IMR-90 (cell line): ENCODE data around the gene SLC35A4. TPM values are rescaled to one million over a fixed set of nuclear protein-coding genes. Genes with fewer than 3 reads are reported as not detected.

ENCODE experiments used
- ATAC-seq: fragments of 200-7000 bp; cut with Tn5 transposase; 2 replicates; pipeline ENCODE4 v1.9.1; 2020; ENCODE audit warnings: low read depth, mild to moderate bottlenecking, moderate library complexity
- BruUV-seq: library from RNA; stranded (reverse); fragments of 400-500 nt; replicated peaks from 2 replicates; lab custom pipeline; 2021; lab: Mats Ljungman, UMichigan
- CTCF ChIA-PET: fragments of 300-600 bp; formaldehyde crosslinking; extraction: SDS; loops from one replicate; lab custom pipeline; 2021; ENCODE audit warnings: antibody characterized with exemption; lab: Yijun Ruan, JAX
- POLR2A ChIA-PET: fragments of 300-600 bp; sonication (Branson Sonifier 250); formaldehyde crosslinking; loops from one replicate; lab custom pipeline; 2022; ENCODE audit warnings: antibody characterized with exemption; ENCODE audit not compliant: unreplicated experiment; lab: Charles Lee
- DNase-seq: peaks from one replicate; pipeline ENCODE4 v3.0.0; 2013
- H2AFZ ChIP-seq: replicated peaks from 2 replicates; pipeline ENCODE3; 2013; ENCODE audit warnings: low read length, mild to moderate bottlenecking; ENCODE audit not compliant: poor library complexity
- H2AK5ac ChIP-seq: 2 replicates; pipeline ENCODE4 v1.6.1; 2013; ENCODE audit warnings: low read depth, low read length, inconsistent platforms
- H2AK9ac ChIP-seq: replicated peaks from 2 replicates; pipeline ENCODE3; 2013; ENCODE audit warnings: mild to moderate bottlenecking, low read depth, low read length, moderate library complexity; ENCODE audit not compliant: poor library complexity
- H2BK120ac ChIP-seq: 2 replicates; pipeline ENCODE4 v1.6.1; 2013; ENCODE audit warnings: low read depth, low read length, inconsistent platforms
- H2BK15ac ChIP-seq: 3 replicates; pipeline ENCODE4 v1.6.1; 2013; ENCODE audit warnings: low read depth, low read length, inconsistent platforms
- H2BK20ac ChIP-seq: 2 replicates; pipeline ENCODE4 v1.6.1; 2013; ENCODE audit warnings: low read depth, mild to moderate bottlenecking, inconsistent platforms, low read length, moderate library complexity
- H2BK5ac ChIP-seq: 2 replicates; pipeline ENCODE4 v1.6.1; 2013; ENCODE audit warnings: mild to moderate bottlenecking, low read depth, low read length, inconsistent platforms; ENCODE audit not compliant: poor library complexity, severe bottlenecking
- H3K14ac ChIP-seq: replicated peaks from 2 replicates; pipeline ENCODE4 v1.6.1; 2013; ENCODE audit warnings: low read depth, low read length, inconsistent platforms
- H3K18ac ChIP-seq: 2 replicates; pipeline ENCODE4 v1.6.1; 2013; ENCODE audit warnings: low read depth, low read length, control low read depth
- H3K23ac ChIP-seq: 2 replicates; pipeline ENCODE4 v1.6.1; 2013; ENCODE audit warnings: low read depth, low read length, inconsistent platforms
- H3K27ac ChIP-seq: 2 replicates; pipeline ENCODE4 v1.5.1; 2013; ENCODE audit warnings: mild to moderate bottlenecking, control low read depth, low read length; ENCODE audit not compliant: insufficient read depth
- H3K27me3 ChIP-seq: 2 replicates; pipeline ENCODE4 v1.6.1; 2013; ENCODE audit warnings: low read length; ENCODE audit not compliant: control insufficient read depth, insufficient read depth
- H3K36me3 ChIP-seq: 2 replicates; pipeline ENCODE4 v1.6.1; 2013; ENCODE audit warnings: low read length, mixed read lengths; ENCODE audit not compliant: control insufficient read depth, insufficient read depth
- H3K4ac ChIP-seq: 2 replicates; pipeline ENCODE4 v1.6.1; 2013; ENCODE audit warnings: low read depth, low read length, inconsistent platforms
- H3K4me1 ChIP-seq: 2 replicates; pipeline ENCODE4 v1.6.1; 2013; ENCODE audit warnings: low read length, mixed read lengths; ENCODE audit not compliant: control insufficient read depth, insufficient read depth
- H3K4me2 ChIP-seq: 2 replicates; pipeline ENCODE4 v1.6.1; 2013; ENCODE audit warnings: low read depth, mild to moderate bottlenecking, control low read depth, low read length, moderate library complexity
- H3K4me3 ChIP-seq: 2 replicates; pipeline ENCODE4 v1.5.1; 2013; ENCODE audit warnings: low read depth, mild to moderate bottlenecking, control low read depth, low read length, moderate library complexity; ENCODE audit not compliant: insufficient read depth
- H3K56ac ChIP-seq: 2 replicates; pipeline ENCODE4 v1.6.1; 2013; ENCODE audit warnings: low read length, inconsistent platforms; ENCODE audit not compliant: insufficient read depth; ENCODE audit errors: extremely low read depth
- H3K79me1 ChIP-seq, 2 experiments: 2 replicates each; pipeline ENCODE4 v1.6.1; 2013; ENCODE audit warnings: low read length in 2 of 2, inconsistent platforms in 1 of 2, low read depth in 1 of 2
- H3K9ac ChIP-seq: 2 replicates; pipeline ENCODE4 v1.6.1; 2013; ENCODE audit warnings: low read depth, low read length, control low read depth
- H3K9me1 ChIP-seq: 2 replicates; pipeline ENCODE4 v1.6.1; 2013; ENCODE audit warnings: low read length, inconsistent platforms; ENCODE audit not compliant: insufficient read depth
- H3K9me3 ChIP-seq: 2 replicates; pipeline ENCODE4 v1.6.1; 2013; ENCODE audit warnings: low read length; ENCODE audit not compliant: control insufficient read depth, insufficient read depth
- H4K20me1 ChIP-seq: 2 replicates; pipeline ENCODE4 v1.6.1; 2013; ENCODE audit warnings: low read length, inconsistent platforms; ENCODE audit not compliant: insufficient read depth
- H4K5ac ChIP-seq: 2 replicates; pipeline ENCODE4 v1.6.1; 2013; ENCODE audit warnings: mild to moderate bottlenecking, low read depth, low read length, control low read depth
- H4K8ac ChIP-seq, 2 experiments: 2 replicates each; pipeline ENCODE4 v1.6.1; 2013; ENCODE audit warnings: low read depth in 2 of 2, low read length in 2 of 2, control low read depth in 1 of 2, inconsistent platforms in 1 of 2
- H4K91ac ChIP-seq: 2 replicates; pipeline ENCODE4 v1.6.1; 2013; ENCODE audit warnings: low read depth, low read length, inconsistent platforms; ENCODE audit not compliant: insufficient read depth
- BHLHE40 ChIP-seq: fragments of 150-350 bp; IDR thresholded peaks from 2 replicates; pipeline ENCODE4 v1.6.1; 2016; ENCODE audit warnings: mild to moderate bottlenecking, low read depth, low read length
- CEBPB ChIP-seq: IDR thresholded peaks from 2 replicates; pipeline ENCODE4 v1.6.1; 2012; ENCODE audit warnings: low read depth, low read length, improper control_type of control experiment
- CTCF ChIP-seq: conservative IDR thresholded peaks from 2 replicates; pipeline ENCODE4 v1.5.1; 2012; ENCODE audit warnings: mild to moderate bottlenecking, low read depth, low read length, improper control_type of control experiment
- ELK1 ChIP-seq: fragments of 150-350 bp; IDR thresholded peaks from 2 replicates; pipeline ENCODE4 v1.6.1; 2016; ENCODE audit warnings: low read depth, mild to moderate bottlenecking, low read length, moderate library complexity, borderline replicate concordance
- RAD21 ChIP-seq: IDR thresholded peaks from 2 replicates; pipeline ENCODE4 v1.6.1; 2012; ENCODE audit warnings: low read length, improper control_type of control experiment
- RFX5 ChIP-seq: IDR thresholded peaks from 2 replicates; pipeline ENCODE4 v1.8.0; 2012; ENCODE audit warnings: low read depth, mild to moderate bottlenecking, low read length, moderate library complexity
- WGBS, 2 experiments: methylation state at CpG; one replicate each; pipeline versions ENCODE4 v1.1.5 to v1.1.7; 2013; ENCODE audit warnings: missing lambda C conversion rate in 2 of 2; ENCODE audit not compliant: insufficient read length in 1 of 2; ENCODE audit errors: extremely low coverage in 2 of 2; 5-methylcytosine and 5-hydroxymethylcytosine counted together
- dilution Hi-C: fragments of 300-500 bp; cut with HindIII; formaldehyde crosslinking; loops from one replicate; pipeline ENCODE4 v1.14.3; 2018; ENCODE audit warnings: low sequenced_read_pairs; ENCODE audit not compliant: unreplicated experiment
- in situ Hi-C: fragments of 300-500 bp; cut with MboI; formaldehyde crosslinking; loops from 3 replicates; pipeline ENCODE4 v1.14.3; 2019; ENCODE audit warnings: low sequenced_read_pairs, inconsistent platforms, mixed read lengths
- intact Hi-C: fragments of 100-400 bp; cut with micrococcal nuclease; formaldehyde crosslinking; loops from 2 replicates; pipeline ENCODE4 v1.10.0; 2022
- polyA plus RNA-seq, 3 experiments: library from polyadenylated mRNA; depleted of rRNA; stranded (reverse); fragments of >200 nt; gene quantifications; 2 replicates each; pipeline ENCODE4 v1.2.3, GENCODE V29; 2012; ENCODE audit warnings: low replicate concordance in 1 of 3
- total RNA-seq: library from RNA; depleted of rRNA; stranded (reverse); fragments of >200 nt; gene quantifications from 2 replicates; pipeline ENCODE4 v1.2.3, GENCODE V29; 2012

Gene SLC35A4
- total and polyA plus RNA-seq, 2 of the 4 experiments (the other 2 are of a cell fraction): 19.2 to 66.4 TPM

GRCh38 chr5:140557136-140557805 lies 7.4 kb upstream of the SLC35A4 start, which contains the start of gene SRA1 (continued):
- TF ChIP-seq CTCF: 0 out of 2 replicates have a peak, but pooled peaks have one; percentile 13

- Histone ChIP-seq H3K9ac (peak overlapping the region; percentile 76), H2BK5ac (peak overlapping the region; percentile 97), H3K23ac (peak overlapping the region; percentile 96), H2BK15ac (peak overlapping the region; percentile 96; the same call in 2 of the 3 replicates), H3K9me1 (peaks cover 9% of the 10 kb centered on the region), H2AFZ (peak overlapping the region; percentile 94), H3K27ac (peak overlapping the region; percentile 93), H3K36me3 (peaks cover 19% of the 10 kb centered on the region), H4K8ac (peak overlapping the region; percentile 99), H3K4me1 (peaks cover 16% of the 10 kb centered on the region), H2AK5ac (peak overlapping the region; percentile 99), H4K5ac (peak overlapping the region; percentile 98), H3K9me3 (no peaks in the 10 kb centered on the region), H4K91ac (peak overlapping the region; percentile 98), H2AK9ac (peak overlapping the region; percentile 98), H4K20me1 (peaks cover 19% of the 10 kb centered on the region), H3K4me3 (no peak overlapping the region), H2BK20ac (peak overlapping the region; percentile 98), H3K14ac (peak overlapping the region; percentile 97), H2BK120ac (peak overlapping the region; percentile 94), H3K79me1 (peaks cover 22 to 49% of the 10 kb centered on the region in 2 experiments), H3K4me2 (no peak overlapping the region), H3K56ac (peak overlapping the region; percentile 70; the same call in 1 of the 2 replicates), H3K18ac (no peak overlapping the region), H3K27me3 (no peaks in the 10 kb centered on the region), H3K4ac (peak overlapping the region; percentile 100)
- no peak for DNase-seq
- dilution Hi-C loops (no loop called here), in situ Hi-C loops (no loop called here), intact Hi-C loops (loop anchor here (1.0 kb wide), 1 partner anchor 81 kb away; the partner anchor contains the start of gene TMCO6)
- no CpG with 5 or more reads among the region's 3 CpGs for WGBS, 2 experiments
- POLR2A ChIA-PET: interaction anchor here (1.1 to 1.3 kb wide), 2 partner anchors 8 to 106 kb away, joined by 3 read pairs; partner anchors contain the start of gene WDR55
- CTCF ChIA-PET: no interaction called here
- no TSS peak for BruUV-seq
- ATAC-seq: no peak
- no peak for TF ChIP-seq RAD21
- no peak for TF ChIP-seq RFX5
- TF ChIP-seq ELK1: no peak
- TF ChIP-seq CEBPB: no peak
- TF ChIP-seq BHLHE40: no peak
Observed at GRCh38 chr5:140557965-140558364, 6.7 kb upstream of the SLC35A4 start.
